ENCODE results near the gene LCOR.

The LCOR gene

GRCh38 chr10:97010695-97011206 lies 178.7 kb downstream of the LCOR start:
- peaks cover 9% of the 10 kb centered on the region for H3K9me3 ChIP-seq (ENCODE audit: severe bottlenecking)
- ATAC-seq (ENCODE audit: low read depth) (no peak), DNase-seq (ENCODE audit: low spot score) (no peak)
- no peaks in the 10 kb centered on the region for H3K27me3 ChIP-seq (ENCODE audit: insufficient read depth, poor library complexity, severe bottlenecking)
- no peaks in the 10 kb centered on the region for H3K4me1 ChIP-seq (ENCODE audit: insufficient read depth, poor library complexity, severe bottlenecking)
- no peak overlapping the region for H3K27ac ChIP-seq (ENCODE audit: poor library complexity, severe bottlenecking)
- TF ChIP-seq CTCF (IDR thresholded peaks at IDR 0.05; ENCODE audit: poor library complexity, severe bottlenecking) = no peak
- no peak overlapping the region for H3K4me3 ChIP-seq (ENCODE audit: severe bottlenecking)
- H3K36me3 ChIP-seq (ENCODE audit: low read depth) = no peaks in the 10 kb centered on the region

- Histone ChIP-seq H3K36me3 (ENCODE audit: low read depth) (no peaks in the 10 kb centered on the region), H3K9me3 (ENCODE audit: severe bottlenecking) (peaks cover 9% of the 10 kb centered on the region), H3K4me3 (ENCODE audit: severe bottlenecking) (no peak overlapping the region), H3K27ac (ENCODE audit: poor library complexity, severe bottlenecking) (no peak overlapping the region), H3K27me3 (ENCODE audit: insufficient read depth, poor library complexity, severe bottlenecking) (no peaks in the 10 kb centered on the region), H3K4me1 (ENCODE audit: insufficient read depth, poor library complexity, severe bottlenecking) (no peaks in the 10 kb centered on the region)
- ATAC-seq (ENCODE audit: low read depth) (no peak), DNase-seq (ENCODE audit: low spot score) (no peak)
- TF ChIP-seq CTCF (IDR thresholded peaks at IDR 0.05; ENCODE audit: poor library complexity, severe bottlenecking) = no peak
Observed at GRCh38 chr10:97011397-97011796, 179.3 kb downstream of the LCOR start.

- no peak overlapping the region for H3K4me3 ChIP-seq (ENCODE audit: severe bottlenecking)
- no peaks in the 10 kb centered on the region for H3K36me3 ChIP-seq (ENCODE audit: low read depth)
- peaks cover 3% of the 10 kb centered on the region for H3K9me3 ChIP-seq (ENCODE audit: severe bottlenecking)
- DNase-seq (ENCODE audit: low spot score) (no peak), ATAC-seq (ENCODE audit: low read depth) (no peak)
- H3K4me1 ChIP-seq (ENCODE audit: insufficient read depth, poor library complexity, severe bottlenecking) = no peaks in the 10 kb centered on the region
- H3K27me3 ChIP-seq (ENCODE audit: insufficient read depth, poor library complexity, severe bottlenecking) = no peaks in the 10 kb centered on the region
- no peak for TF ChIP-seq CTCF (IDR thresholded peaks at IDR 0.05; ENCODE audit: poor library complexity, severe bottlenecking)
- H3K27ac ChIP-seq (ENCODE audit: poor library complexity, severe bottlenecking) = no peak overlapping the region
Observed at GRCh38 chr10:97012470-97012869, 180.4 kb downstream of the LCOR start.

GRCh38 chr10:97013568-97013967 lies 181.5 kb downstream of the LCOR start:
- H3K27ac ChIP-seq (ENCODE audit: poor library complexity, severe bottlenecking) = no peak overlapping the region
- DNase-seq (ENCODE audit: low spot score) = no peak
- no peak overlapping the region for H3K4me3 ChIP-seq (ENCODE audit: severe bottlenecking)
- ATAC-seq (ENCODE audit: low read depth) = no peak
- no peaks in the 10 kb centered on the region for H3K9me3 ChIP-seq (ENCODE audit: severe bottlenecking)
- no peak for TF ChIP-seq CTCF (IDR thresholded peaks at IDR 0.05; ENCODE audit: poor library complexity, severe bottlenecking)
- no peaks in the 10 kb centered on the region for H3K36me3 ChIP-seq (ENCODE audit: low read depth)
- no peaks in the 10 kb centered on the region for H3K27me3 ChIP-seq (ENCODE audit: insufficient read depth, poor library complexity, severe bottlenecking)
- H3K4me1 ChIP-seq (ENCODE audit: insufficient read depth, poor library complexity, severe bottlenecking) = no peaks in the 10 kb centered on the region

GRCh38 chr10:97013983-97014382 lies 181.9 kb downstream of the LCOR start:
- no peak for ATAC-seq (ENCODE audit: low read depth)
- Histone ChIP-seq H3K4me3 (ENCODE audit: severe bottlenecking) (no peak overlapping the region), H3K36me3 (ENCODE audit: low read depth) (no peaks in the 10 kb centered on the region), H3K4me1 (ENCODE audit: insufficient read depth, poor library complexity, severe bottlenecking) (no peaks in the 10 kb centered on the region), H3K27ac (ENCODE audit: poor library complexity, severe bottlenecking) (no peak overlapping the region), H3K9me3 (ENCODE audit: severe bottlenecking) (no peaks in the 10 kb centered on the region), H3K27me3 (ENCODE audit: insufficient read depth, poor library complexity, severe bottlenecking) (no peaks in the 10 kb centered on the region)
- no peak for DNase-seq (ENCODE audit: low spot score)
- TF ChIP-seq CTCF (IDR thresholded peaks at IDR 0.05; ENCODE audit: poor library complexity, severe bottlenecking) = no peak

Data from RWPE2 (cell line).